Measurements from ENCODE around the gene UBAC1. TPM values are rescaled to one million over a fixed set of nuclear protein-coding genes. Genes with fewer than 3 reads are reported as not detected.

The UBAC1 gene
- polyA plus RNA-seq, 1 donor from 2014 or later: 92.3 TPM

GRCh38 chr9:135950135-135950682, 11.0 kb downstream of the UBAC1 start:
- Histone ChIP-seq H3K27me3 (ENCODE audit: insufficient read depth, low read depth, low read length) (no peaks in the 10 kb centered on the region), H3K9me3 (ENCODE audit: low read length) (no peaks in the 10 kb centered on the region), H3K9ac (ENCODE audit: low read length) (no peak overlapping the region), H3K9me2 (ENCODE audit: insufficient read depth, low read length) (no peaks in the 10 kb centered on the region), H3K79me2 (replicated peaks; ENCODE audit: insufficient read depth, low read length) (no peaks in the 10 kb centered on the region), H3K36me3 (ENCODE audit: insufficient read depth, low read length) (no peaks in the 10 kb centered on the region), H3K4me3 (ENCODE audit: low read length) (no peak overlapping the region), H3F3A (ENCODE audit: insufficient read depth, low read length, poor library complexity, severe bottlenecking) (no peaks in the 10 kb centered on the region), H3K27ac (ENCODE audit: low read length) (no peak overlapping the region), H2AFZ (ENCODE audit: low read depth, low read length) (no peak overlapping the region), H3K4me2 (ENCODE audit: low read length) (no peak overlapping the region), H4K20me1 (ENCODE audit: insufficient read depth) (no peaks in the 10 kb centered on the region)
- TF ChIP-seq MXI1 (conservative IDR thresholded peaks at IDR 0.05; ENCODE audit: poor library complexity, severe bottlenecking) (no peak), EZH2 (IDR thresholded peaks at IDR 0.05; ENCODE audit: borderline replicate concordance, insufficient read depth, low read length, poor library complexity, severe bottlenecking) (no peak), REST (IDR thresholded peaks at IDR 0.05; ENCODE audit: borderline replicate concordance) (no peak), EP300 (conservative IDR thresholded peaks at IDR 0.05; ENCODE audit: poor library complexity, severe bottlenecking) (no peak), RAD21 (conservative IDR thresholded peaks at IDR 0.05) (no peak), CTCF (IDR thresholded peaks at IDR 0.05; ENCODE audit: poor library complexity, severe bottlenecking) (no peak), POLR2AphosphoS5 (IDR thresholded peaks at IDR 0.05) (no peak), TAF1 (IDR thresholded peaks at IDR 0.05; ENCODE audit: low read depth) (no peak), SMC3 (conservative IDR thresholded peaks at IDR 0.05; ENCODE audit: poor library complexity) (no peak)

GRCh38 chr9:135949501-135950134, 11.6 kb downstream of the UBAC1 start:
- H3K9ac ChIP-seq (ENCODE audit: low read length): no peak overlapping the region
- H3K36me3 ChIP-seq (ENCODE audit: insufficient read depth, low read length): no peaks in the 10 kb centered on the region
- no peak overlapping the region for H3K4me2 ChIP-seq (ENCODE audit: low read length)
- H3K27ac ChIP-seq (ENCODE audit: low read length): no peak overlapping the region
- H3K4me3 ChIP-seq (ENCODE audit: low read length): no peak overlapping the region
- H2AFZ ChIP-seq (ENCODE audit: low read depth, low read length): no peak overlapping the region
- H3K27me3 ChIP-seq (ENCODE audit: insufficient read depth, low read depth, low read length): no peaks in the 10 kb centered on the region
- no peaks in the 10 kb centered on the region for H3K9me2 ChIP-seq (ENCODE audit: insufficient read depth, low read length)
- no peaks in the 10 kb centered on the region for H3K79me2 ChIP-seq (replicated peaks; ENCODE audit: insufficient read depth, low read length)
- TF ChIP-seq EZH2 (IDR thresholded peaks at IDR 0.05; ENCODE audit: borderline replicate concordance, insufficient read depth, low read length, poor library complexity, severe bottlenecking) (no peak), POLR2AphosphoS5 (IDR thresholded peaks at IDR 0.05) (no peak), CTCF (IDR thresholded peaks at IDR 0.05; ENCODE audit: poor library complexity, severe bottlenecking) (no peak), SMC3 (conservative IDR thresholded peaks at IDR 0.05; ENCODE audit: poor library complexity) (no peak), MXI1 (conservative IDR thresholded peaks at IDR 0.05; ENCODE audit: poor library complexity, severe bottlenecking) (no peak), REST (IDR thresholded peaks at IDR 0.05; ENCODE audit: borderline replicate concordance) (no peak), TAF1 (IDR thresholded peaks at IDR 0.05; ENCODE audit: low read depth) (no peak), EP300 (conservative IDR thresholded peaks at IDR 0.05; ENCODE audit: poor library complexity, severe bottlenecking) (no peak)
- no peaks in the 10 kb centered on the region for H3F3A ChIP-seq (ENCODE audit: insufficient read depth, low read length, poor library complexity, severe bottlenecking)
- H4K20me1 ChIP-seq (ENCODE audit: insufficient read depth): no peaks in the 10 kb centered on the region
- no peaks in the 10 kb centered on the region for H3K9me3 ChIP-seq (ENCODE audit: low read length)
